Endodermal cell (in vitro differentiated cells): Measurements from ENCODE around the gene FREM3. TPM values are rescaled to one million over a fixed set of nuclear protein-coding genes. Genes with fewer than 3 reads are reported as not detected.

Experiments used
- DNase-seq: peaks from one replicate; pipeline ENCODE4 v3.0.0-alpha.2; 2017
- H3K27ac ChIP-seq: 2 replicates; pipeline ENCODE4 v1.5.1; 2013; ENCODE audit warnings: mild to moderate bottlenecking, low read depth, low read length, moderate library complexity
- H3K27me3 ChIP-seq: 2 replicates; pipeline ENCODE4 v1.6.1; 2013; ENCODE audit warnings: mild to moderate bottlenecking, low read length, moderate library complexity; ENCODE audit not compliant: insufficient read depth, control insufficient read depth, poor library complexity, severe bottlenecking
- H3K36me3 ChIP-seq: 2 replicates; pipeline ENCODE4 v1.7.0; 2013; ENCODE audit warnings: mild to moderate bottlenecking, low read length, moderate library complexity; ENCODE audit not compliant: control insufficient read depth, insufficient read depth
- H3K4me1 ChIP-seq: one replicate; pipeline ENCODE4 v1.7.0; 2013; ENCODE audit warnings: low read length; ENCODE audit not compliant: control insufficient read depth, insufficient read depth
- H3K4me3 ChIP-seq: 2 replicates; pipeline ENCODE4 v1.5.1; 2013; ENCODE audit warnings: mild to moderate bottlenecking, low read length, moderate library complexity
- H3K9ac ChIP-seq: 2 replicates; pipeline ENCODE4 v1.6.1; 2013; ENCODE audit warnings: mild to moderate bottlenecking, low read length, moderate library complexity; ENCODE audit not compliant: poor library complexity, severe bottlenecking; ENCODE audit errors: extremely low read depth
- H3K9me3 ChIP-seq: 2 replicates; pipeline ENCODE4 v1.6.1; 2013; ENCODE audit warnings: mild to moderate bottlenecking, low read length, moderate library complexity; ENCODE audit not compliant: control insufficient read depth
- H3K27ac Mint-ChIP-seq: 2 replicates; pipeline ENCODE4 v1.8.0; 2020; ENCODE audit warnings: mixed read lengths
- H3K27me3 Mint-ChIP-seq: 2 replicates; pipeline ENCODE4 v1.8.0; 2021; ENCODE audit warnings: mild to moderate bottlenecking, mixed read lengths; ENCODE audit not compliant: insufficient read depth
- H3K36me3 Mint-ChIP-seq: 2 replicates; pipeline ENCODE4 v1.8.0; 2020; ENCODE audit warnings: low read depth, mixed read lengths
- H3K4me1 Mint-ChIP-seq: 2 replicates; pipeline ENCODE4 v1.8.0; 2020; ENCODE audit warnings: mixed read lengths
- H3K4me3 Mint-ChIP-seq: 2 replicates; pipeline ENCODE4 v1.8.0; 2020; ENCODE audit warnings: mild to moderate bottlenecking, moderate library complexity, mixed read lengths
- H3K9me3 Mint-ChIP-seq: 2 replicates; pipeline ENCODE4 v1.8.0; 2020; ENCODE audit warnings: mild to moderate bottlenecking, mixed read lengths
- CTCF ChIP-seq: fragments of 200-600 bp; sonication (generic); conservative IDR thresholded peaks from 2 replicates; pipeline ENCODE4 v1.5.0; 2021; ENCODE audit warnings: antibody characterized with exemption, mild to moderate bottlenecking
- WGBS, 2 experiments: methylation state at CpG; one replicate each; pipeline versions ENCODE4 v1.1.5 to v1.1.7; 2013; ENCODE audit warnings: missing lambda C conversion rate in 2 of 2, mixed read lengths in 1 of 2; ENCODE audit not compliant: insufficient coverage in 1 of 2, insufficient read length in 1 of 2; 5-methylcytosine and 5-hydroxymethylcytosine counted together
- total RNA-seq, 2 donors: library from RNA; stranded (reverse); fragmentation: NEBNext Ultra II Directional in 1 of 2; extraction: Animal tissue kit (Norgen Biotek cat#: 25700) in 1 of 2; gene quantifications; 2 replicates in 1 of 2; 3 replicates in 1 of 2; pipeline ENCODE4 v1.2.1, GENCODE V29; 2021

FREM3 gene
- total RNA-seq, 2 donors from 2014 or later, result 0.13 to 0.20 TPM

DNA sequence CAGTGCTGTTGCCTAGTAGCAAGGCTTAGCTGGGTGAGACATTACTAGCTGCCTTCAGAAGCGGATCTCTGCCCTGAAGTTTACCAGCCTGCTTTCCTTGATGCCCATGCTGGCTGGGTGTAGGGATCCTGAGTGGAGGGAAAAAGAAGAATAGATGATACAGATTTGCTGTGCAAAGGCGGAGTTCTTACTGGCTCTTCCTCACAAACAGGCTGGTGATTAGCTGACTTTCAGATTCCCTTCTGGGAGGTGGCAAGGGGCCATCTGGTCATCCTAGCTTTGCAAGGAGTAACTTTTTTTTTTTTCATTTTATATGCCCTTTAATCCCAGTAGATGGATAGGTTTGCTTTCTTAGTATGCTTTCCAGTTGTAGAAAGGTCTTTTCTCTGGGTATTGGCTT, 142.2 kb downstream of the FREM3 start:
- H3K27me3 Mint-ChIP-seq, result peaks cover 11% of the 10 kb centered on the region
- Histone ChIP-seq H3K9me3 (peaks cover 4% of the 10 kb centered on the region), H3K4me1 (no peaks in the 10 kb centered on the region), H3K9ac (no peak overlapping the region), H3K4me3 (no peak overlapping the region), H3K27me3 (no peaks in the 10 kb centered on the region), H3K36me3 (peaks cover 25% of the 10 kb centered on the region), H3K27ac (no peak overlapping the region)
- WGBS, 2 experiments, result 96 to 100% methylated on average over 2 of the region's 2 CpGs
- TF ChIP-seq CTCF, result no peak
- H3K4me1 Mint-ChIP-seq, result peaks cover 4% of the 10 kb centered on the region
- no peak for DNase-seq
- peaks cover 12% of the 10 kb centered on the region for H3K36me3 Mint-ChIP-seq
- no peak overlapping the region for H3K4me3 Mint-ChIP-seq
- H3K9me3 Mint-ChIP-seq, result peaks cover 2% of the 10 kb centered on the region
- peak overlapping the region; percentile 5 for H3K27ac Mint-ChIP-seq

DNA sequence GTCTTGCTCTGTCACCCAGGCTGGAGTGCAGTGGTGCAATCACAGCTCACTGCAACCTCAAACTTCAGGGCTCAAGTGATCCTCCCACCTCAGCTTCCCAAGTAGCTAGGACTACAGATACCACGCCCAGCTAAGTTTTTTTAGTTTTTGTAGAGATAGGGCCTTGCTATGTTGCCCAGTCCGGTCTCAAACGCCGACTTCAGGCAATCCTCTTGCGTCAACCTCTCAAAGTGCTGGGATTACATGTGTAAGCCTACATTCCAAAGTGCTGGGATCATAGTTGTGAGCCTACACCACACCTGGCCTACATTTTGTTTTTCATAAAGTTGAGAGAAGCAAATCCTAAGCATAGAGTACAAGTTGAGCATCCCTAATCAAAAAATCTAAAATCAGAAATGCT, 144.8 kb downstream of the FREM3 start:
- H3K27me3 Mint-ChIP-seq, result peaks cover 11% of the 10 kb centered on the region
- peaks cover 4% of the 10 kb centered on the region for H3K4me1 Mint-ChIP-seq

GRCh38 chr4:143554728-143555597, 145.5 kb downstream of the FREM3 start:
- no peak for TF ChIP-seq CTCF
- Mint-ChIP-seq H3K27me3 (peaks cover 5% of the 10 kb centered on the region), H3K9me3 (no peaks in the 10 kb centered on the region), H3K36me3 (peaks cover 36% of the 10 kb centered on the region), H3K4me1 (peaks cover 7% of the 10 kb centered on the region), H3K4me3 (no peak overlapping the region), H3K27ac (peak overlapping the region; percentile 13)
- no peak overlapping the region for H3K4me3 ChIP-seq
- H3K27ac ChIP-seq, result no peak overlapping the region
- no peak for DNase-seq
- 63 to 70% methylated on average over 3 to 4 of the region's 4 CpGs for WGBS, 2 experiments
- H3K27me3 ChIP-seq, result no peaks in the 10 kb centered on the region
- H3K4me1 ChIP-seq, result no peaks in the 10 kb centered on the region
- peaks cover 3% of the 10 kb centered on the region for H3K9me3 ChIP-seq
- no peak overlapping the region for H3K9ac ChIP-seq
- H3K36me3 ChIP-seq, result peaks cover 55% of the 10 kb centered on the region

More for the DNA sequence above, 144.8 kb downstream of the FREM3 start:
- peaks cover 30% of the 10 kb centered on the region for H3K36me3 Mint-ChIP-seq
- no peak overlapping the region for H3K27ac ChIP-seq
- H3K4me3 ChIP-seq, result no peak overlapping the region
- DNase-seq, result no peak
- TF ChIP-seq CTCF, result no peak
- H3K4me1 ChIP-seq, result no peaks in the 10 kb centered on the region
- H3K27me3 ChIP-seq, result no peaks in the 10 kb centered on the region
- no peak overlapping the region for H3K4me3 Mint-ChIP-seq
- no peak overlapping the region for H3K9ac ChIP-seq
- H3K36me3 ChIP-seq, result peaks cover 48% of the 10 kb centered on the region
- H3K27ac Mint-ChIP-seq, result peak overlapping the region; percentile 13
- 95 to 98% methylated on average over 5 of the region's 5 CpGs for WGBS, 2 experiments
- no peaks in the 10 kb centered on the region for H3K9me3 Mint-ChIP-seq
- peaks cover 4% of the 10 kb centered on the region for H3K9me3 ChIP-seq
